Mesenteric fat pad (tissue), 1 donor: Measurements from ENCODE around the gene TNFRSF25. TPM values are rescaled to one million over a fixed set of nuclear protein-coding genes. Genes with fewer than 3 reads are reported as not detected.
"Not testable (repeated sequence)": the region's sequence is repeated elsewhere in the genome, so short reads cannot be mapped to it uniquely, and the experiment has no call there.

Experiments used
- DNase-seq: peaks from one replicate; pipeline ENCODE4 v3.0.0-alpha.2; 2020; ENCODE audit warnings: low spot score
- total RNA-seq: library from RNA; stranded (reverse); fragmentation: NEBNext Ultra II Directional; extraction: Animal tissue kit (Norgen Biotek cat#: 25700); gene quantifications from one replicate; pipeline ENCODE4 v1.2.1, GENCODE V29; 2021
- donor health status: DM: yes; HTN: yes; CAD: no.

Gene TNFRSF25
- total RNA-seq, 1 donor from 2014 or later = 6.0 TPM

GRCh38 chr1:6454856-6455751, 10.9 kb downstream of the TNFRSF25 start:
- no peak for DNase-seq

- not testable (repeated sequence) for DNase-seq
Measured at GRCh38 chr1:6453895-6454855, 11.8 kb downstream of the TNFRSF25 start.

GRCh38 chr1:6450943-6451373, 15.0 kb downstream of the TNFRSF25 start:
- DNase-seq = no peak

- not testable (repeated sequence) for DNase-seq
Measured at GRCh38 chr1:6450486-6450885, 15.5 kb downstream of the TNFRSF25 start.

GRCh38 chr1:6450005-6450450, 15.9 kb downstream of the TNFRSF25 start:
- no peak for DNase-seq

- DNase-seq = no peak
Measured at GRCh38 chr1:6448749-6449631, 17.0 kb downstream of the TNFRSF25 start.

- no peak for DNase-seq
Measured at GRCh38 chr1:6447818-6448748, 17.9 kb downstream of the TNFRSF25 start.

GRCh38 chr1:6447016-6447817, 18.8 kb downstream of the TNFRSF25 start:
- no peak for DNase-seq

- DNase-seq = no peak
Measured at GRCh38 chr1:6446665-6447015, 19.3 kb downstream of the TNFRSF25 start.

GRCh38 chr1:6445929-6446328, 20.0 kb downstream of the TNFRSF25 start:
- not testable (repeated sequence) for DNase-seq

GRCh38 chr1:6445062-6445763, 20.8 kb downstream of the TNFRSF25 start:
- DNase-seq = no peak

- no peak for DNase-seq
Measured at GRCh38 chr1:6444377-6444776, 21.6 kb downstream of the TNFRSF25 start.

- no peak for DNase-seq
Measured at GRCh38 chr1:6443339-6444115, 22.4 kb downstream of the TNFRSF25 start.

GRCh38 chr1:6441586-6441985, 24.4 kb downstream of the TNFRSF25 start:
- no peak for DNase-seq

GRCh38 chr1:6440198-6441126, 25.5 kb downstream of the TNFRSF25 start:
- DNase-seq = no peak

- DNase-seq = no peak
Measured at GRCh38 chr1:6438047-6438525, 27.9 kb downstream of the TNFRSF25 start.
